Esophagus squamous epithelium (tissue), 4 donors: ENCODE results near the gene DUSP5.

Source experiments
- CTCF ChIP-seq, 6 experiments: fragments of 450-650 bp in 4 of 6; fragments of 200-600 bp in 2 of 6; sonication (generic) in 2 of 6; IDR thresholded peaks; one replicate each; pipeline ENCODE4 v1.5.1; 2016 to 2019; ENCODE audit warnings: antibody characterized with exemption in 6 of 6, mild to moderate bottlenecking in 4 of 6, moderate library complexity in 4 of 6
- POLR2A ChIP-seq, 4 donors: fragments of 450-650 bp; IDR thresholded peaks; one replicate each; pipeline ENCODE4 v1.6.1; 2017; ENCODE audit warnings: antibody characterized with exemption in 4 of 4, mild to moderate bottlenecking in 4 of 4, moderate library complexity in 3 of 4

GRCh38 chr10:110524859-110525232, 27.1 kb downstream of the DUSP5 start:
- TF ChIP-seq CTCF (IDR thresholded peaks at IDR 0.05) = no peak
- no peak for TF ChIP-seq POLR2A (IDR thresholded peaks at IDR 0.05)
